Measurements from ENCODE around the gene CFAP300. TPM values are rescaled to one million over a fixed set of nuclear protein-coding genes. Genes with fewer than 3 reads are reported as not detected.

The CFAP300 gene
- total and polyA plus RNA-seq, 2 of the 8 experiments (the other 6 are each of a cell fraction or from before 2014, with no cell fraction given) = 2.1 to 2.8 TPM

DNA sequence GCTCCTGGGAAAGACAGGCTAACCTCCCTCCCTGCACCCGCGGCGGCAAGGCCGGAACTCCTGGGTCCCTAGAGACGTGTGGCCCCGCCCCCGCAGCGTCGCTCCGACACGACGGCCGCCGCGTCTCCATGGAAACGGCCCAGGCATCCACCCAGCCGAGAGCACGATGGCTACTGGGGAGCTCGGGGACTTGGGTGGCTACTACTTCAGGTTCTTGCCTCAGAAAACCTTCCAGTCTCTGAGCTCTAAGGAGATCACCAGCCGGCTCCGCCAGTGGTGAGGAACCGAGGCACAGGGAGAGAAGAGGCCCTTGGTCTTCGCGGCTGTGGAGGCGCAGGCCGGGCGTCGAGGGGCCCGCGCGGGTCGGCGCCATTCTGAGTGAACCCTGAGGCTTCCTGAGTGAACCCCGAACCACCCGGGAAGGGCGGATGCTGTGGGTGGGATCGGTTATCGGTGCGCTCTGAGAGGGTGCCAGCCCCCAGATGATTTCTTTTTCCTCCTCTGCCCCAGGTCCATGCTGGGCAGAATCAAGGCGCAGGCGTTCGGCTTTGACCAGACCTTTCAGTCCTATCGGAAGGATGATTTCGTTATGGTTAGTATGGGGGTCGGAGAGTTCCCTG is at the start of gene CFAP300 (continued):
- peak; percentile 34; the same call in 1 of the 2 replicates for TF ChIP-seq TBP (IDR thresholded peaks at IDR 0.05; ENCODE audit: low read depth, low read length)
- peak; percentile 88 for TF ChIP-seq CREB1 (IDR thresholded peaks at IDR 0.05)
- no peak for TF ChIP-seq BRCA1 (IDR thresholded peaks at IDR 0.05; ENCODE audit: low read depth, low read length)
- TF ChIP-seq KDM4A (IDR thresholded peaks at IDR 0.05; ENCODE audit: low read depth, low read length, severe bottlenecking) = peak; percentile 98
- no peak for TF ChIP-seq CHD2 (IDR thresholded peaks at IDR 0.05; ENCODE audit: low read length)
- peak; percentile 79 for TF ChIP-seq ASH2L (IDR thresholded peaks at IDR 0.05; ENCODE audit: low read length)
- TF ChIP-seq SP2 (IDR thresholded peaks at IDR 0.05; ENCODE audit: low read length) = no peak
- TF ChIP-seq POLR2A (IDR thresholded peaks at IDR 0.05; ENCODE audit: control extremely low read depth in 1 of 2, low read depth in 2 of 2, low read length in 2 of 2) = peak in 1 of 2 experiments; percentile 42; a peak in 1 of 3 replicates

Measured in H1 (cell line).